Activated effector memory CD4-positive, alpha-beta T cell treated with anti-CD3 and anti-CD28 coated beads, Interleukin-2, amount 50 U/mL, for 16 hours (primary cell): ENCODE data around the gene C19orf12.
"Not testable (repeated sequence)": the region's sequence is repeated elsewhere in the genome, so short reads cannot be mapped to it uniquely, and the experiment has no call there.

Source experiments
- DNase-seq: peaks from one replicate; pipeline ENCODE4 v3.0.0-alpha.2; 2020

C19orf12 gene

GRCh38 chr19:29727906-29728305 lies 12.8 kb upstream of the C19orf12 start:
- DNase-seq, result no peak

- DNase-seq, result no peak
Observed at GRCh38 chr19:29724746-29725145, 9.7 kb upstream of the C19orf12 start.

GRCh38 chr19:29724102-29724641 lies 9.1 kb upstream of the C19orf12 start:
- peak; percentile 71 for DNase-seq

- DNase-seq, result no peak
Observed at GRCh38 chr19:29717051-29717450, 2.0 kb upstream of the C19orf12 start.

GRCh38 chr19:29715701-29716581 lies 880 bp upstream of the C19orf12 start:
- DNase-seq, result no peak

GRCh38 chr19:29714371-29714952 lies 599 bp downstream of the C19orf12 start:
- DNase-seq, result no peak

- peak; percentile 64 for DNase-seq
Observed at GRCh38 chr19:29712744-29713516, 2.1 kb downstream of the C19orf12 start.

- no peak for DNase-seq
Observed at GRCh38 chr19:29711584-29712132, 3.4 kb downstream of the C19orf12 start.

GRCh38 chr19:29709440-29709798 lies 5.6 kb downstream of the C19orf12 start:
- DNase-seq, result not testable (repeated sequence)

GRCh38 chr19:29708554-29709439 lies 6.3 kb downstream of the C19orf12 start:
- no peak for DNase-seq

GRCh38 chr19:29706635-29707034 lies 8.4 kb downstream of the C19orf12 start:
- DNase-seq, result no peak

- no peak for DNase-seq
Observed at GRCh38 chr19:29705706-29706105, 9.4 kb downstream of the C19orf12 start.

- no peak for DNase-seq
Observed at GRCh38 chr19:29704562-29705558, 10.2 kb downstream of the C19orf12 start.

- DNase-seq, result no peak
Observed at GRCh38 chr19:29702963-29703320, 12.1 kb downstream of the C19orf12 start.

GRCh38 chr19:29702161-29702962 lies 12.7 kb downstream of the C19orf12 start:
- DNase-seq, result no peak

- DNase-seq, result no peak
Observed at GRCh38 chr19:29700498-29700897, 14.6 kb downstream of the C19orf12 start.

GRCh38 chr19:29699861-29700260 lies 15.2 kb downstream of the C19orf12 start:
- DNase-seq, result no peak

- DNase-seq, result no peak
Observed at GRCh38 chr19:29697523-29698261, 17.4 kb downstream of the C19orf12 start.

GRCh38 chr19:29696565-29696846 lies 18.6 kb downstream of the C19orf12 start:
- no peak for DNase-seq
